ENCODE data around the gene KIAA0232. TPM values are rescaled to one million over a fixed set of nuclear protein-coding genes. Genes with fewer than 3 reads are reported as not detected.
A peak's percentile ranks its signal among the peaks of the same experiment; 100 is the strongest.

The KIAA0232 gene
- total and polyA plus RNA-seq, 11 donors, result 20.0 to 78.4 (median 67.7) TPM

- no peak overlapping the region for H3K4me3 ChIP-seq
- WGBS, 4 donors, result 97 to 98% (median 97%) methylated on average over 30 to 32 of the region's 32 CpGs
- no peaks in the 10 kb centered on the region for H3K9me3 ChIP-seq
- intact Hi-C loops (cut with DNase I), result no loop called here
- H3K36me3 ChIP-seq, result peaks cover 0 to 23% (median 12%) of the 10 kb centered on the region in 9 donors
- no peak for TF ChIP-seq POLR2A (IDR thresholded peaks at IDR 0.05)
- TF ChIP-seq CTCF (IDR thresholded peaks at IDR 0.05), result no peak
- no peak for DNase-seq
- no peak for ATAC-seq
- H3K27me3 ChIP-seq, result no peaks in the 10 kb centered on the region
- peak overlapping the region in 1 of 12 donors; percentile 13 for H3K27ac ChIP-seq
- H3K4me1 ChIP-seq, result peaks cover 0 to 77% (median 11%) of the 10 kb centered on the region in 12 donors
These were observed 141.0 kb downstream of the KIAA0232 start for GRCh38 chr4:6923507-6923906.

GRCh38 chr4:6924361-6924779, 141.8 kb downstream of the KIAA0232 start:
- Histone ChIP-seq H3K4me3 (no peak overlapping the region), H3K4me1 (peaks cover 0 to 77% (median 17%) of the 10 kb centered on the region in 12 donors), H3K27ac (peak overlapping the region in 9 of 12 donors; percentile 2 to 96 (median 13)), H3K9me3 (no peaks in the 10 kb centered on the region), H3K36me3 (peaks cover 0 to 23% (median 12%) of the 10 kb centered on the region in 9 donors), H3K27me3 (no peaks in the 10 kb centered on the region)
- DNase-seq (peak in 2 of 5 donors; percentile 60 to 73), ATAC-seq (peak; percentile 81 to 86 (median 84))
- TF ChIP-seq POLR2A (IDR thresholded peaks at IDR 0.05), result no peak
- TF ChIP-seq CTCF (IDR thresholded peaks at IDR 0.05), result peak in 1 of 12 donors; percentile 19
- intact Hi-C loops (cut with DNase I), result no loop called here
- 73 to 91% (median 86%) methylated on average over 8 to 12 of the region's 12 CpGs for WGBS, 4 donors

GRCh38 chr4:6925357-6925836, 142.9 kb downstream of the KIAA0232 start:
- Histone ChIP-seq H3K27me3 (no peaks in the 10 kb centered on the region), H3K27ac (peak overlapping the region in 4 of 12 donors; percentile 4 to 96 (median 34)), H3K9me3 (no peaks in the 10 kb centered on the region), H3K36me3 (peaks cover 0 to 23% (median 12%) of the 10 kb centered on the region in 9 donors), H3K4me1 (peaks cover 0 to 77% (median 26%) of the 10 kb centered on the region in 12 donors), H3K4me3 (no peak overlapping the region)
- intact Hi-C loops (cut with DNase I), result no loop called here
- peak in 1 of 5 donors; percentile 64 for DNase-seq
- TF ChIP-seq POLR2A (IDR thresholded peaks at IDR 0.05) (no peak), CTCF (IDR thresholded peaks at IDR 0.05) (no peak)
- peak; percentile 12 to 57 (median 29) for ATAC-seq
- 81 to 90% (median 85%) methylated on average over 14 of the region's 14 CpGs for WGBS, 4 donors

- H3K4me3 ChIP-seq, result peak overlapping the region in 1 of 12 donors; percentile 27
- peak in 2 of 4 donors; percentile 15 to 37 for ATAC-seq
- TF ChIP-seq CTCF (IDR thresholded peaks at IDR 0.05) (no peak), POLR2A (IDR thresholded peaks at IDR 0.05) (no peak)
- intact Hi-C loops (cut with DNase I), result no loop called here
- no peaks in the 10 kb centered on the region for H3K9me3 ChIP-seq
- no peaks in the 10 kb centered on the region for H3K27me3 ChIP-seq
- H3K36me3 ChIP-seq, result peaks cover 0 to 23% (median 12%) of the 10 kb centered on the region in 9 donors
- DNase-seq, result no peak
- peak overlapping the region in 7 of 12 donors; percentile 4 to 96 (median 36) for H3K27ac ChIP-seq
- H3K4me1 ChIP-seq, result peaks cover 0 to 77% (median 26%) of the 10 kb centered on the region in 12 donors
- 90 to 93% (median 93%) methylated on average over 19 of the region's 19 CpGs for WGBS, 4 donors
These were observed 143.6 kb downstream of the KIAA0232 start for GRCh38 chr4:6926081-6926480.
